ENCODE measurements around the gene PELI2.
A peak's percentile ranks its signal among the peaks of the same experiment; 100 is the strongest.
"Not testable (repeated sequence)": the region's sequence is repeated elsewhere in the genome, so short reads cannot be mapped to it uniquely, and the experiment has no call there.

Gene PELI2

DNA sequence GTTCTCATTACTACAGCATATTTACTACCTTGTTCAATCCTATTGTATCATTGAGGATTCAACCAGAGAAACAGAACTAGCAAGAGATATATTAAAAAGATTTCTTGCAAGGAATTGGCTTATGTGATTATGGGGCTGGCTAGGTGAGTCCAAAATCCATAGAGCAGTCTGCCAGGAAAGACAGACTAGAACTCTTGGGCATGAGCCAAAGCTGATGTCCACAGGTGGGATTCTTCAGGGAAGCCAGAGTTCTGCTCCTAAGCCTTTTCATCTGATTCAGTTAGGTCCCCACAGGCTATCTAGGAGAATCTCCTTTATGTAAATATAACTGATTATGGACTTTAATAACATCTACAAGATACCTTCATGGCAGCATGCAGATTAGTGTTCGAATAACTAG lies 26.0 kb downstream of the PELI2 start:
- no peak for FAIRE-seq

DNA sequence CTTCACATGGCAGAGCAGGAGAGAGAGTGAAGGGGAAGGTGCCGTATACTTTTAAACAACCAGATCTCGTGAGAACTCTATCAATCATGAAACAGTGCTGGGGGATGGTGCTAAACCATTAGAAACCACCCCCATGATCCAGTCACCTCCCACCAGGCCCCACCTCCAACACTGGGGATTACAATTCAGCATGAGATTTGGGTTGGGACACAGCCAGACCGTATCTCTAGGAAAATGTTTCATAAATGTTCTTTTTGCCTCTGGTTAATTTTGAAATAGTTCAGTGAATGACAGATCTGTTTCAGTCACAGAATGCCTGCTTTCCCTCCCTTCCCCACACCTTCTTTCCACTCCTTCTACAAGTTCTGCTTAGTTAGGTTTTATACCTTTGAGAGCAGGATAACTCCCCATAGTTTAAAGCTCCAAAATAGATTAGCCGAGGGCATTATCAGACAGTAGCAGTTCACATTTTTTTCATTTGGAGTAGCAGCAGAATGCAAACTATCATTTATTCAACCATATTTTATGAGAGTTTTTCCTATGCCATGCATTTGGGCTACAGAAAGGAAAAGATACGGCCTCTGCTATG lies 27.1 kb downstream of the PELI2 start:
- no peak for FAIRE-seq

DNA sequence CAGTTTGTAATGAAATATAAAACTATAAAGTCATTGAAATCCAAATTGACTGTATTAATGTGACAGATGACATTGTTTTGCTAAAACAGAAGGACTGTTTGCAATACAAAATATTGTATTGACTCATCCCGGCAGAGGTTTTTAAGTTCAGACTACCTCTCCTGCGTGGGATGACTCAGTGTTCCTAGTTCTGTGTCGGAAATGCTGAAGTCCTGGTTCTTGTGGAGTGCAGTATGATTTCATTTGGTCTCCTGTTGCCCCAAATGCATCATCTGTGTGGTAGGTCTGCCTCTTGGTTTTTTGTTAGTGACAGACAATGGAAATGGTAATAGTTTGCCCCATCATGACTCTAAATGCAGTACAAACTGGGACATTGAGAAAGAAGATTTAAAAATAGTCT lies 27.8 kb downstream of the PELI2 start:
- no peak for FAIRE-seq

DNA sequence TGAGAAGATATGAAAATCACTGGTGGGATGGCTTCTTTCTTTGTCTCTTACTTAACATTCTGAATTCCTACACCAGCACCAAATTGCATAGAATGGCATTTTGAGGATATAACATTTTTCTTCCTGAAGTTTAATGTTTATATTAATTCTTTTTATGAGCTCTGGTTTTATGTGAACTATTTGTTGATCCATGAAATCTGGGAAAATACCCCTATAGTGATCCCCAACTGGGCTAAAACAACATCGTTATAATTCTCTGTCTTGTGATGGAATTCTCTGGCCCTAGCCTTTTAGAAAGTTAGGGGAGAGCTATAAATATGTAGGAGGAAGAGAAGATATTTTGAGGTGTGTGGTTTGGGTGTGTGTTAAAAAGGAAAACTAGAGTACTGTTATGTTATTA lies 29.2 kb downstream of the PELI2 start:
- FAIRE-seq = no peak

DNA sequence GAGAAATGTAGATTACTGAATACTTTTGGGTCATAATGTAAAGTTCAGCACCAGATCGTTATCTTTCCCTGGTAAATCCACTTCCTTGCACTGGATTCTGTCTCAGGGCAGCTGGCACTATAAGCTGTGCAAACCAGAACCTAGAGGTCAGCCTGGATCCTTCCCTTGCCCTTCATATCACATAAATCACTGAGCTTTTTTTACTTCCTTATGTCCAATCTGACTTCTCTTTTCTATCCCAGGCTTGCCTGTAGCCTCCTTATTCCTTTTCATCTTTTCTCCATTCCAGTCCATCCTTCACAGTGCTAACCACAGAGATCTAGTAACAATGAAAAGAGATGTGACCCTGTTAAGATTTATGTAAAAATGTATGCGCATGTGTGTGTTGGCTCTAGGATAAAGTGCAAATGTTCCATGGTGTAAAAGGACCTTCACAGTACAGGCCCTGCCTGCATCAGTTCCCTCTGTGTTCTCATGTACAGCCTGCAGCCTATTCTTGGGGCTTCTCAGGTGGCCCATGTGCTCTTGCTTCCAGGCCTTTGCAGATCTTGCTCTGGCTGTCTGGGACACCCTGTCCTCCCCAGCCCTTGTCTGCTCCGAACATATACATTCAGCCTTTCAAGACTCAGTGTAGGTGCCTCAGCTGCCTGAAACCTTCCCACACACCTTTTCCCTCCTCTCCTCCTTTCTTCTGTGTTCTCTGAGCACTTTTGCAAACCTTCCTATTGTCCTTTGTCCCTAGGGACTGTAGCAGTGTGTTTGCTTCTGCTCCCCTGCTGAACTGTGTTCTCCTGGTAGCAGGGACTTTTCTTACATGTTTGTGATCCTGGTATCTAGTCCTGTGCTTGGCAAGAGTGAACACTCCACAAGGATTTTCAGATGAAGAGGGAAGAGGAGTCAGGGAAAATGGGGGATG lies 30.0 kb downstream of the PELI2 start:
- FAIRE-seq = no peak

DNA sequence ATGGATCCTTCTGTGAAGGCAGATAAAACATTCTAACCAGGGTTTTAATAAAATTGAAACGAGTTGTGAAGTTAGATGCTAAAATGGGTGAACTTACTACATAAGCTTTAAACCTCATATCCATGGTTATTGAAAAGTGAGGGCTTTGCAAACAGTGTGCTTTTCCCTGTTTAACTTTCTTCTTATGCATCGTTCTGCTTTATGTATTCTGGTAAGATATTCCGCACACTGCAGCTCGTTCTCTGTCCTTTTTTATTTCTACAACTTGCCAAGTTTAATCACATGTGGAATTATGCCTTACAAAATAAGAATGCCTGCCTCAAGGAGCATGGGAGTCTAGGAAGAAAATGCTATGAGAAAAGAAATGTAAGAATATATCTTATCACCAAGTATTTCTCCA lies 30.9 kb downstream of the PELI2 start:
- no peak for FAIRE-seq

DNA sequence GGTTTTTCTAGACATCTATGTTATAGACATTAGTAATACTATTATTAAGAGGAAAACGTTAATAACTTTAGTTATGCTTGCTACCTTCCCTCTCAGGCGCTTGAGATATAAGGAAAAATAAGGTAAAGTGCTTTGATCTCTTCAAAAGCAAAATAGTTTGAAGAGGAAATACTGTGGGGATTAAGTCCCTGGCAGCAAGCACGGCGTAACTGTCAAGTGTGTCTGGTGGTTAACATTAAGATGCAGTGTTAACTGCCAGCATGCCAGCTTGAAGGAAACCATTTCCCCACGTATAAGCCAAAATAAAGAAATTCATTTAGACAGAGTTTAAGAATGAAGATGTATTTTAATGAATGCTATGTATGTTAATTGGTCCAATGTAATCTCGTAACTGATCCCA lies 31.8 kb downstream of the PELI2 start:
- FAIRE-seq = no peak

DNA sequence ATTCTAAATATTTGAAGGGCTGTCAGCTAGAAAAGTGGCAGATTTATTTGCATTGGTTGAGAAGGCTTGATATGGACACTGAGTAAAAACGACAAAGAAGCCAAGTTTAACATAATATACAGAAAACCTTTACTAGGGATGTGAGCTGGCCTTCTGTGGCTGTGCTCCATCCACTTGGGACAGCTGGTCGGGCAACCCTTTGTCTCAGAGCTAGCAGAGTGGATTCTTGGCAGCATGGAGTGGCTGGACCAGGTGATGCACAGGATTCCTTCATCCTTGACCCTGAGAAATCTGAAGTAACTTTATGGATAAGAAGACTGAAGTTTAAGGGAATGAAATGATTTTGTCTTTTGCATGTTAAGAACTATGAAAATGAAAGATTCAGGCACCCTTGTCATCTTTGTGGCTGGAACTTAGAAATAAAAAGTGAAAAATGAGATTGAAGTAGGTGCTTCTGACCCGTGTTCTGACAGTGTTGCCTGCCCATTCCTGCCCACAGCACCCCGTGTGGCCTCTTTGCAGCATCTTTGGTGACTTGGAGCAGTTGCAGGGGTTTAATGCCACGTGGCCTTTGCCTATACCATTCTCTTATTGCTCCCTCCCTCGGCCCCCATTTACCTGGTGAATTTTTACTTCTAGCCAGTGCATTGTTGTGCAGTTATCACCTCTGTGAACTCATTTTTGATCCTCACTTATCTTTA lies 32.6 kb downstream of the PELI2 start:
- FAIRE-seq = no peak

DNA sequence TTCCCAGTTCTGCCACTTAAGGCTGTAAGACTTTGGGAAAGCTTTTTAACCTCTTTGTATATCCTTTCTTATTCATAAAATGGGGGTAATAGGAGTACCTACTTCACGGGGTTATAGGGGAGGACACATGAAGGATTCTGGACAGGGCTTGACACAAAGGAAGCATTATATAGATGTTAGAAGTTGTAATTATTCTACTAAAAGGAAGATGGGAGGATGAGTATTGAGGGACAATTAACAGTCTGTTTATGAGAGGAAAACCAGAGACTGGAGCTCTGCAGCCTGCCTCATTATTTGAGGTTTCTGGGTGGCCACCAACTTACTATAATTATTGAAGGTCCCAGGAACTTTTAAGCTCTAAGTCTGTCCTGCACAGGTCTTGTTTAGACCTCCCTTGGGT lies 34.0 kb downstream of the PELI2 start:
- FAIRE-seq = no peak

DNA sequence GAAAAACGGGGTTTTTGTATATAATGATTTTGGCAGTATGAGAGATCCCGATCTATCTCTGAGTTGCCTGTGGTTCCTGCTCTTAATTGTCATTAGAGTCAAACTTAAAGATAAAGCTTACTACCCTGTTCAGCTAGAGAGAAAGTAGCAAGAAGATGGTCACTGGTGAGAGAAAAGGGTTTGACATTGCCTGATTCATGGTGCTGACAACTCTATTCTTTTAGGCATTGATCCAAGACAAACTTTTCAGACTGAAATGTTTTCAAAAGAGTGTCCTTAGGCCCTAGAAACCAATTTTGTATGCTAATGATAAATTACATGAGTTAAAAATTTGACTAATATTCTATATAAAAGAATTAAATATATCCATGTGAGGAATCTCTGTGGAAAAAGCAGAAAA lies 35.1 kb downstream of the PELI2 start:
- FAIRE-seq = no peak

DNA sequence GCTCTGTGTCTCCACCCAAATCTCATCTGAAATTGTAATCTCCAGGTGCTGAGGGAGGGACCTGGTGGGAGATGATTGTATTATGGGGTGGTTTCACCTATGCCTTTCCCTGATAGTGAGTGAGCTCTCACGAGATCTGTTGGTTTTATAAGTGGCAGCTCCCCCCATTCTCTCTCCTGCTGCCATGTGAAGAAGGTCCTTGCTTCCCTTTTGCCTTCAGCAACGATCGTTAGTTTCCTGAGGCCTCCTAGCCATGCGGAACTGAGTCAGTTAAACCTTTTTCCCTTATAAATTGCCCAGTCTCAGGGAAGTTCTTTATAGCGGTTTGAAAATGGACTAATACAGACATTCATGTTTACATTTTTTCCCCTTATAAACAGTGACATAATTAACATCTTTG lies 36.1 kb downstream of the PELI2 start:
- no peak for FAIRE-seq

DNA sequence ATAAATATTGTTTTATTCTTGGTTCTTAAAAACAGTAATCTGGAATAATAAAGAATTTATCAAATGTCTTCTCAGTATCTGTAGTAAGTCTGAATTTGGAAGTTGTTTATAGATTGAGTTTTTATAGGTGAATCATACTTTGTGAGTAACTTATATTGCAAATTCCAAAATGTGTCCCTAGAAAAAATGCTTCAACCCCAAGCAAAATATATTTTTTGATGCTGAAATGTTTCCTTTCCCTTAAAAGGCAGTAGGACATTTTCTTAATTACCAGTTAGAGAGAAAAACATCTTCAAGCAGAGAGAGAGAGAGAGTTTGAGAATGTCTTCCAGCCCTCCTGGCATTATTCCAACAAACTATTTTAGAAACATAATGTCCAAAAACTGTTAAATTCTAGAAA lies 37.9 kb downstream of the PELI2 start:
- FAIRE-seq = peak; percentile 55

DNA sequence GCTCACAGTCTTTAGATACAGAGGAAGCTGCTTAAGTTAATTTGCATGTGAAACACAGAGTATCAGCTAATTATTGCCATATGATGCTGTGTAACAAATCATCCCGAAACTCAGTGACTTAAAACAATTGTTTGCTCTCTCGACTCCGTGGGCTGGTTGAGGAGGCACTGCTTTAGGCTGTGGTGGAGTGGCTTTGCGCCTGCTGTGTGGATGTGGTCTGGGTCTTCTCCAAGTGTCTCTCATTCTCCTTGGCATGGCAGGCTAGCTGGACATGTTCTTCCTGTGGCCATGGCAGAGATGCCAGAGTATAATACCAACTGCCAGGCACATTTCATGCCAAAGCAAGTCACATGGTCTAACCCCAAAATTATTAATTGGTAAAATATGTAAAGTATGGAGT lies 40.9 kb downstream of the PELI2 start:
- no peak for FAIRE-seq

DNA sequence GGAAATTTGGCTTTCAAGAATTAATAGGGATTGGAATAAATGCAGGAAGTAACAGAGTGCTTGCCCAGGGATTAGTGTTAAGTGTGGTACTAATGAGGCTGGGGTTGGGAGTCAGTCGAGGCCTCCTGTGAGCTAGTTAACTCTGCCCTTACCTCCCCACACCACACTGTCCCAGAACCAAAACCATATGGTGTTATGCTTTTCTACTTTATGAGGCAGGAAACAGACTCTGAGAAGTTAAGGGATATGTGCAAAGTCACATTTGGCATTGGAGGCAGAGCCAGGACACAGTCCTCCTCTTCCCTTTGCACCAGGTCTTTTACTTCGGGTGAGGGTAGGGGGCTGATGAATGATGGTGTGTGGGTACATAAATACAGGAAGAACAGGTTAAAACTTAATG lies 41.9 kb downstream of the PELI2 start:
- no peak for FAIRE-seq

DNA sequence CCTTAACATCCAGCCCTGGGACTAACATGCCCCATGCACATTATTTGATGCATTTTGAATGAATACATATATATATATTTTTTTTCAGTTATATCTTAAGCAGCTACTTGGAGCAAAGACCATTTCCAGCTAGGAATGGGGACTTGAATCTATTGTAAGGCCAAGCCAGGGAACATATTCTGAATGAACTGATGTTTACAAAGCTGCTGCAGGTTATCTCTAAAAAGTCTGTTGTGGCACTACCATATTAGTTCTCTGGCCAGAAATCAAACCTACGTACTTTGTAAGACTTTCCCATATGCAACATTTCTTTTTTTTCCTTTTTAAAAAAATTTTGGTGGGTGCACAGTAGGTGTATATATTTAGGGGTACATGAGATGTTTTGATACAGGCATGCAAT lies 43.4 kb downstream of the PELI2 start:
- FAIRE-seq = no peak

DNA sequence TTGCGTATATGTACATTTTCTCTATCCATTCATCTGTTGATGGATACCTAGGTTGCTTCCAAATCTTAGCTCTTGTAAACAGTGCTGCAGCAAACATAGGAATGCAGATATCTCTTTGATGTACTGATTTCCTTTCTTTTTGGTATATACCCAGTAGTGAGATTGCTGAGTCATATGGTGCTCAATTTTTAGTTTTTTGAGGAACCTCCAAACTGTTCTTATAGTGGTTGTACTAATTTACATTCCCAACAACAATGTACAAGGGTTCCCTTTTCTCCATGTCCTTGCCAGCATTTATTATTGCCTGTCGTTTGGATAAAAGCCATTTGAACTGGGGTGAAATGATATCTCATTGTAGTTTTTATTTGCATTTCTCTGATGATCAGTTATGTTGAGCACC lies 44.3 kb downstream of the PELI2 start:
- FAIRE-seq = no peak

DNA sequence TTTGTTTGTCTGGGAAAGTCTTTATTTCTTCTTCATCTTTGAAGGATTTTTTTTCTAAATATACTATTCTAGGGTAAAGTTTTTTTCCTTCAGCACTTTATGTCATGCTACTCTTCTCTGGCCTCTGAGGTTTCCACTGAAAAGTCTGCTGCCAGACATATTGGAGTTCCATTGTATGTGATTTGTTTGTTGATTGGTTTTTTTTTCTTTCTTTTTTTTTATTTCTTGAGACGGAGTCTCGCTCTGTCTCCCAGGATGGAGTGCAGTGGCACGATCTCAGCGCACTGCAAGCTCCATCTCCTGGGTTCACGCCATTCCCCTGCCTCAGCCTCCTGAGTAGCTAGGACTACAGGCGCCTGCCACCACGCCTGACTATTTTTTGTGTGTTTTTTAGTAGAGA lies 48.4 kb downstream of the PELI2 start:
- FAIRE-seq = not testable (repeated sequence)

DNA sequence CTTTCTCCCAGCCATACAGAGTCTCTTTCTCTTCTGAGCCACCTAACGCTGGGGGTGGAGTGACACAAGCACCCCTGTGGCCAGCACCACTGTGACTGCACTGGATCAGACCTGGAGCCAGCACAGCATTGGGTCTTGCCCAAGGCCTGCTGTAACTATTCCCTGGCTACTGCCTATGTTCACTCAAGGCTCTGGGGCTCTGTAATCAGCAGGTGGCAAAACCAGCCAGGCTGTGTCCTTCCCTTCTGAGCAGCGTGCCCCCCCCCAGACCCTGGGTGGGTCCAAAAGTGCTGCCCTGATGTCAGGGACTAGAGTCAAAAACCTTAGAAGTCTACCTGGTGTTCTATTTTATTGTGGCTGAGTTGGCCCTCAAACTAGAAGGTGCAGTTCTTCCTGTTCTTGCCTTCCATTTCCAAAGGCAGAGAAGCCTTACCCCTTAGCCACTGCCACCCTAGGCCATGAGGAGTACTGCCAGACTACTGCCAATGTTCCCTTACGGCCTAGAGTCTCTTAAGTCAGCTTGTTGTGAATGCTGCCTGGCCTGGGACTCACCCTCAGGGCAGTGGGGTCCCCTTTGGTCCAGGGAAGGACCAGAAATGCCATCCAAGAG lies 49.9 kb downstream of the PELI2 start:
- FAIRE-seq = no peak

DNA sequence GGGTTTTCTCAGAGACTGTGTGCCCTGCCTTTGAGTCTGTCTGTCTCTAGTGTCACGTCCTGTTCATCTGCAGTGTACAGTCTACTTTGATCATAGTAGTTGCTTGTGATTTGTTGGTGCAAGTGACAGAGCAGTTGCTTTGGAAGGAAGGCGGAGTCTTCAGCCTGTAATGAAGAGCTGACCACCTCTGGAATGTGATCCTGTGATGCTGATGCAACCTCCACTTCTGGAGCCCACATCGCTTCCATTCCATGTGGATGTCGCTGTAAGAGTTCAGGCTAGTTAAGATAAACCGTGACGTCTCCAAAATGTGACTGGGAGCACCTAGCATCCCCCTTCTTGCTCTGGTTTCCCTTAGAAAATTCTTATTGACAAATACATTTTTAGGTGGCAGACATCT lies 51.8 kb downstream of the PELI2 start:
- no peak for FAIRE-seq

DNA sequence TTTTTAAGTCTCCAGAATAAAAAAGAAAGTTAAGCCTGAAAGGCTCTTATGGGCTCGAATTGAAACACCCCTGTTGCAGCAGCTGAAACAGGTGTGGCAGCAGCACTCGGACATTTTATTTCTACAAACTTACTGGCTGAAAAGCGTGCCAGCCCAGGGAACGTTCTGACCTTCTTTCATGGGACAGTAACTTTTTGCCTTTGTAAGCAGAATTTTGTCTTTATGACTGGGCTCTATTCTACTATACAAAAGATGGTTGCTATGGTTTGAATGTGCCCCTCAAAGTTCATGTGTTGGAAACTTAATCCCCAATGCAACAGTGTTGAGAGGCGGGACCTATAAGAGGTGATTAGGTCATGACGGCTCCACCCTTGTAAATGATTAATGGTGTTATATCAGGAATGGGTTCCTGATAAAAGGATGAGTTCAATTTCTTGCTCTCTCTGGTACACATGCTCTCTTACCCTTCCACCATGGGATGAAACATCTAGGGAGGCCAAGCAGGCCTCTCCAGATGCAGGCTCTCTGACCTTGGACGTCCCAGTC lies 52.7 kb downstream of the PELI2 start:
- no peak for FAIRE-seq

DNA sequence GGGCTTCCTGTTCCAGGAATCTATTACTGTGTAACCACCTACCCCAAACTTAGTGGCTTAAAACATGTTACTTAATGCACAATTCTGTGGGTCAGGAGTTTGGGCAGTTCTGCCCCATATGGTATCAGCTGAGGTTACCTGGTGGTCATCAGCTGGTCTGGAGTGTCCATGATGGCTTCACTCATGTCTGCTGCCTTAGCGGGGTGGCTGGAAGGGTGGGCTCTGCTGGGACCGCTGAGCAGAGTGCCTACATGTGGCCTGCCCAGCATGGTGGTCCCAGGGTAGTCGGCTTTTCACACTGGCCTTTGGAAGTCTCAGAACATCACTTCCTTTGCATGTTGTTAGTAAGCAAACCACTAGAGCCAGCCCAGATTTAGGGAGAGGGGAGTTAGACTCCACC lies 53.9 kb downstream of the PELI2 start:
- no peak for FAIRE-seq

DNA sequence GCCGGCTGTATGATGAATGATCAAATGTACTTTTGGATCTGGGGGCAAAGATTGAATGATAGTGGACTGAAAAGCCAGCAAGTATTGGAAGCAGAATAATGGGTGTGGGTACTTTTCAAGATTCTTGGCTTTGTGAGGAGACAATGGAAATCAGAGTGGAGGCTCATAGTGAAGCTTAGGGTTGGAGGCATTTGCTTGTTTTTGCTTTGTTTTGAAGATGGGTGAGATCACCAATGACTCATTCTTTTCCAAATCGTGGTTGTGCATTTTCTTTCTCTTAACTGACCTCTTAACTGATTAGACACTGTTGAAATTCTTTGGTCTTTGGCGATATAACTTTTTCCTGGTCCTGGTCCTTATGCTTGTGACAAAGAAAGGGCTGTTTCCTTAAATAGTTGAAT lies 54.4 kb downstream of the PELI2 start:
- FAIRE-seq = no peak

DNA sequence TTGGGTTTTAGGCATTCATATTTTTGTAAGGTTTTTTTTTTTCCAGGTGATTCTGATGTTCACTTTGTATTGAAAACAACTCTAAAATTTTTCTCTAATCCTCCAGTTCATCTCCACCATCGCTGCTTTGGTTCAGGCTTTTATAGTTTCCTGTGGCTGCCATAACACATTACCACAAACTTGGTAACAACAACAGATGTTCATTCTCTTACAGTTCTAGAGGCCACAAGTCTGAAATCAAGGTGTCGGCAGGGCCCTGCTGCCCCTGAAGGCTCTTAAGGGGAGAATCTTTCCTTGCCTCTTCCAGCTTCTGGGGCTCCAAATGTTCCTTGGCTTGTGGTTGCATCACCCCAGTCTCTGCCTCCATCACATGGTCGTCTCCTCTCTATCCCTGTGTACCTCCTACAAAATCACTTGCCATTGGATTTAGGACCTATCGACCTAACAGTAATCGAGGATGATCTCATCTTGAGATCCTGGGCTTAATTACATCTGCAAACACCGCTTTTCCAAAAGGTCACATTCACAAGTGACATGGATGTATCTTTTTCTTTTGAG lies 55.2 kb downstream of the PELI2 start:
- FAIRE-seq = no peak
